Loucy (cell line): Measurements from ENCODE around the gene PKD1L1.

Experiments
- CTCF ChIP-seq: fragments of 200-600 bp; sonication (generic); conservative IDR thresholded peaks from 2 replicates; pipeline ENCODE4 v1.5.1; 2014; ENCODE audit warnings: mild to moderate bottlenecking, antibody characterized with exemption, low read length
- EZH2phosphoT487 ChIP-seq: fragments of 200-600 bp; IDR thresholded peaks from 2 replicates; pipeline ENCODE4 v1.6.1; 2018; ENCODE audit warnings: antibody characterized with exemption, mild to moderate bottlenecking, moderate library complexity, borderline replicate concordance

- TF ChIP-seq CTCF (no peak), EZH2phosphoT487 (no peak)
Measured at GRCh38 chr7:47924266-47924665, 24.0 kb downstream of the PKD1L1 start.
